H9 (cell line): Measurements from ENCODE around the gene TRANK1. TPM values are rescaled to one million over a fixed set of nuclear protein-coding genes. Genes with fewer than 3 reads are reported as not detected.

Experiments
- DNase-seq: peaks from one replicate; pipeline ENCODE4 v3.0.0-alpha.2; 2017
- H2AFZ ChIP-seq: one replicate; pipeline ENCODE4 v1.6.1; 2013; ENCODE audit warnings: mild to moderate bottlenecking, low read length, control low read depth, moderate library complexity
- H2AK5ac ChIP-seq: 2 replicates; pipeline ENCODE4 v1.6.1; 2013; ENCODE audit warnings: low read length, control low read depth, mixed read lengths; ENCODE audit not compliant: insufficient read length
- H2BK120ac ChIP-seq: one replicate; pipeline ENCODE4 v1.6.1; 2013; ENCODE audit warnings: low read depth, mild to moderate bottlenecking, low read length, control low read depth, inconsistent platforms; ENCODE audit not compliant: poor library complexity, severe bottlenecking
- H2BK12ac ChIP-seq: 2 replicates; pipeline ENCODE4 v1.6.1; 2013; ENCODE audit warnings: low read length, control low read depth, mixed read lengths, low read depth; ENCODE audit not compliant: insufficient read length
- H2BK15ac ChIP-seq: 2 replicates; pipeline ENCODE4 v1.6.1; 2013; ENCODE audit warnings: low read depth, low read length, control low read depth
- H2BK20ac ChIP-seq: one replicate; pipeline ENCODE4 v1.6.1; 2013; ENCODE audit warnings: low read depth, mild to moderate bottlenecking, low read length, control low read depth, inconsistent platforms; ENCODE audit not compliant: poor library complexity, severe bottlenecking
- H2BK5ac ChIP-seq: 2 replicates; pipeline ENCODE4 v1.6.1; 2013; ENCODE audit warnings: low read length, control low read depth, mixed read lengths; ENCODE audit not compliant: insufficient read length
- H3K14ac ChIP-seq: 2 replicates; pipeline ENCODE4 v1.6.1; 2013; ENCODE audit warnings: low read length, control low read depth; ENCODE audit not compliant: insufficient read depth
- H3K18ac ChIP-seq: 2 replicates; pipeline ENCODE4 v1.6.1; 2013; ENCODE audit warnings: low read depth, mild to moderate bottlenecking, mixed read lengths, low read length, control low read depth; ENCODE audit not compliant: insufficient read length
- H3K23ac ChIP-seq: 2 replicates; pipeline ENCODE4 v1.6.1; 2013; ENCODE audit warnings: low read length, control low read depth, mixed read lengths, low read depth; ENCODE audit not compliant: insufficient read length
- H3K23me2 ChIP-seq: 2 replicates; pipeline ENCODE4 v1.6.1; 2013; ENCODE audit warnings: low read depth, mild to moderate bottlenecking, mixed read lengths, low read length, control low read depth; ENCODE audit not compliant: insufficient read length, poor library complexity, severe bottlenecking
- H3K27ac ChIP-seq: 2 replicates; pipeline ENCODE4 v1.5.1; 2013; ENCODE audit warnings: low read length, control low read depth, mixed read lengths, low read depth; ENCODE audit not compliant: insufficient read length
- H3K27me3 ChIP-seq: 2 replicates; pipeline ENCODE4 v1.6.1; 2013; ENCODE audit warnings: low read length, control low read depth, inconsistent platforms; ENCODE audit not compliant: insufficient read depth
- H3K4ac ChIP-seq: 2 replicates; pipeline ENCODE4 v1.6.1; 2013; ENCODE audit warnings: low read depth, mild to moderate bottlenecking, control low read depth, inconsistent platforms, low read length, moderate library complexity
- H3K4me1 ChIP-seq: 2 replicates; pipeline ENCODE4 v1.6.1; 2013; ENCODE audit warnings: low read length, control low read depth, inconsistent platforms; ENCODE audit not compliant: insufficient read depth
- H3K4me2 ChIP-seq: 2 replicates; pipeline ENCODE4 v1.6.1; 2013; ENCODE audit warnings: low read length, control low read depth, mixed read lengths; ENCODE audit not compliant: insufficient read length, insufficient read depth
- H3K56ac ChIP-seq: 2 replicates; pipeline ENCODE4 v1.6.1; 2013; ENCODE audit warnings: low read depth, mild to moderate bottlenecking, mixed read lengths, low read length, control low read depth; ENCODE audit not compliant: insufficient read length
- H3K79me1 ChIP-seq: 2 replicates; pipeline ENCODE4 v1.6.1; 2013; ENCODE audit warnings: low read depth, mild to moderate bottlenecking, moderate library complexity, low read length, control low read depth, inconsistent platforms; ENCODE audit not compliant: insufficient read depth, poor library complexity, severe bottlenecking
- H3K79me2 ChIP-seq: 2 replicates; pipeline ENCODE4 v1.6.1; 2013; ENCODE audit warnings: low read length, control low read depth, inconsistent platforms; ENCODE audit not compliant: insufficient read depth
- H3K9ac ChIP-seq: 2 replicates; pipeline ENCODE4 v1.6.1; 2013; ENCODE audit warnings: low read length, control low read depth, mixed read lengths; ENCODE audit not compliant: insufficient read length; ENCODE audit errors: extremely low read depth
- H3K9me3 ChIP-seq: one replicate; pipeline ENCODE4 v1.6.1; 2013; ENCODE audit warnings: low read depth, low read length, inconsistent platforms; ENCODE audit not compliant: control insufficient read depth
- H3T11ph ChIP-seq: one replicate; pipeline ENCODE4 v1.6.1; 2013; ENCODE audit warnings: mild to moderate bottlenecking, low read length, control low read depth, inconsistent platforms
- H4K20me1 ChIP-seq: one replicate; pipeline ENCODE4 v1.6.1; 2013; ENCODE audit not compliant: control insufficient read depth, insufficient read length, insufficient read depth
- H4K5ac ChIP-seq: 2 replicates; pipeline ENCODE4 v1.6.1; 2013; ENCODE audit warnings: low read depth, mild to moderate bottlenecking, mixed read lengths, low read length, control low read depth; ENCODE audit not compliant: insufficient read length
- H4K8ac ChIP-seq: replicated peaks from 2 replicates; pipeline ENCODE4 v1.6.1; 2013; ENCODE audit warnings: low read length, control low read depth, mixed read lengths, low read depth; ENCODE audit not compliant: insufficient read length
- H4K91ac ChIP-seq: 2 replicates; pipeline ENCODE4 v1.6.1; 2013; ENCODE audit warnings: low read depth, mild to moderate bottlenecking, moderate library complexity, mixed read lengths, low read length, control low read depth; ENCODE audit not compliant: insufficient read length
- H3K27ac Mint-ChIP-seq, 3 experiments: 2 replicates in 2 of 3; 3 replicates in 1 of 3; pipeline ENCODE4 v1.8.0; 2020 to 2021; ENCODE audit warnings: mixed read lengths in 3 of 3, mild to moderate bottlenecking in 1 of 3, moderate library complexity in 1 of 3
- H3K27me3 Mint-ChIP-seq: 2 replicates; pipeline ENCODE4 v1.8.0; 2021; ENCODE audit warnings: low read depth, mild to moderate bottlenecking, moderate library complexity, mixed read lengths
- H3K36me3 Mint-ChIP-seq, 3 experiments: 2 replicates in 2 of 3; 3 replicates in 1 of 3; pipeline ENCODE4 v1.8.0; 2020 to 2021; ENCODE audit warnings: low read depth in 3 of 3, mixed read lengths in 3 of 3; ENCODE audit not compliant: insufficient read depth in 1 of 3
- H3K4me1 Mint-ChIP-seq, 2 experiments: 2 replicates each; pipeline ENCODE4 v1.8.0; 2020; ENCODE audit warnings: mixed read lengths in 2 of 2
- H3K4me3 Mint-ChIP-seq, 2 experiments: 2 replicates in 1 of 2; 3 replicates in 1 of 2; pipeline ENCODE4 v1.8.0; 2020 to 2021; ENCODE audit warnings: mild to moderate bottlenecking in 2 of 2, mixed read lengths in 2 of 2, moderate library complexity in 1 of 2
- H3K9me3 Mint-ChIP-seq, 2 experiments: 2 replicates in 1 of 2; 3 replicates in 1 of 2; pipeline ENCODE4 v1.8.0; 2020; ENCODE audit warnings: mild to moderate bottlenecking in 2 of 2, mixed read lengths in 2 of 2, moderate library complexity in 1 of 2
- WGBS: extraction: QIAGEN DNeasy Blood & Tissue Kit; methylation state at CpG from one replicate; pipeline ENCODE4 v1.1.7; 2013; ENCODE audit warnings: missing lambda C conversion rate, low lambda C conversion rate, mixed read lengths; ENCODE audit not compliant: insufficient read length; ENCODE audit errors: extremely low coverage; 5-methylcytosine and 5-hydroxymethylcytosine counted together
- total RNA-seq: library from RNA; stranded (reverse); gene quantifications from 2 replicates; pipeline ENCODE4 v1.2.1, GENCODE V29; 2021
- TF ChIP-seq, protein P1 (sequence below): fragments of 200-600 bp; sonication (generic); conservative IDR thresholded peaks from 3 replicates; pipeline ENCODE4 v1.8.0; 2021; ENCODE audit warnings: antibody characterized with exemption, mild to moderate bottlenecking

TRANK1 gene
- total RNA-seq, 1 experiment from 2014 or later, result 5.9 TPM

DNA sequence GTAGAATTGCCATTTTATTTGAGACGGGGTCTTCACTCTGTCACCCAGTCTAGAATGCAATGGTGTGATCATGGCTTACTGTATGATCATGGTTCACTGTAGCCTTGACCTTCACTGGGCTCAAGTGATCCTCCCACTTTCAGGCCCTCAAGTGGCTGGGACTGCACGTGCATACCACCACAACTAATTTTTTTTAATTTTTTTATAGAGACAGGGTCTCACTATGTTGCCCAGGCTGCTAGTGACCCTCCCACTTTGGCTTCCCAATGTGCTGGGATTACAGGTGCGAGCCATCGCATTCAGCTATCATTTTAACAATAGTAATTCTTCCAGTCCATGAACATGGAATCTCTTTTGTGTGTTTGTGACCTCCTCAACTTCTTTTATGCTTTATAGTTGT lies 36.2 kb upstream of the TRANK1 start:
- no CpG with 5 or more reads among the region's 4 CpGs for WGBS
- no peak overlapping the region for H3K56ac ChIP-seq

More for the DNA sequence above, 36.2 kb upstream of the TRANK1 start:
- Histone ChIP-seq H3K9ac (no peak overlapping the region), H3K4me1 (no peaks in the 10 kb centered on the region), H2BK120ac (no peak overlapping the region), H2BK5ac (no peak overlapping the region), H3K4me2 (no peak overlapping the region), H3K9me3 (no peaks in the 10 kb centered on the region), H3K23ac (no peak overlapping the region), H3K79me2 (no peaks in the 10 kb centered on the region), H2AK5ac (no peak overlapping the region), H3K14ac (no peak overlapping the region), H3K23me2 (no peaks in the 10 kb centered on the region), H4K91ac (no peak overlapping the region), H3K27me3 (no peaks in the 10 kb centered on the region), H3K27ac (no peak overlapping the region), H3K79me1 (no peaks in the 10 kb centered on the region), H4K20me1 (peaks cover 3% of the 10 kb centered on the region), H3T11ph (no peak overlapping the region), H4K8ac (no peak overlapping the region), H3K4ac (no peak overlapping the region), H2AFZ (no peak overlapping the region), H2BK12ac (no peak overlapping the region), H3K18ac (no peak overlapping the region), H2BK20ac (no peak overlapping the region), H2BK15ac (no peak overlapping the region), H4K5ac (no peak overlapping the region)
- H3K4me3 Mint-ChIP-seq, result no peak overlapping the region
- no peaks in the 10 kb centered on the region for H3K4me1 Mint-ChIP-seq
- H3K27ac Mint-ChIP-seq, result no peak overlapping the region
- H3K27me3 Mint-ChIP-seq, result peaks cover 2% of the 10 kb centered on the region
- H3K36me3 Mint-ChIP-seq, result peaks cover 36 to 79% (median 62%) of the 10 kb centered on the region in 3 experiments
- TF ChIP-seq, protein P1, sequence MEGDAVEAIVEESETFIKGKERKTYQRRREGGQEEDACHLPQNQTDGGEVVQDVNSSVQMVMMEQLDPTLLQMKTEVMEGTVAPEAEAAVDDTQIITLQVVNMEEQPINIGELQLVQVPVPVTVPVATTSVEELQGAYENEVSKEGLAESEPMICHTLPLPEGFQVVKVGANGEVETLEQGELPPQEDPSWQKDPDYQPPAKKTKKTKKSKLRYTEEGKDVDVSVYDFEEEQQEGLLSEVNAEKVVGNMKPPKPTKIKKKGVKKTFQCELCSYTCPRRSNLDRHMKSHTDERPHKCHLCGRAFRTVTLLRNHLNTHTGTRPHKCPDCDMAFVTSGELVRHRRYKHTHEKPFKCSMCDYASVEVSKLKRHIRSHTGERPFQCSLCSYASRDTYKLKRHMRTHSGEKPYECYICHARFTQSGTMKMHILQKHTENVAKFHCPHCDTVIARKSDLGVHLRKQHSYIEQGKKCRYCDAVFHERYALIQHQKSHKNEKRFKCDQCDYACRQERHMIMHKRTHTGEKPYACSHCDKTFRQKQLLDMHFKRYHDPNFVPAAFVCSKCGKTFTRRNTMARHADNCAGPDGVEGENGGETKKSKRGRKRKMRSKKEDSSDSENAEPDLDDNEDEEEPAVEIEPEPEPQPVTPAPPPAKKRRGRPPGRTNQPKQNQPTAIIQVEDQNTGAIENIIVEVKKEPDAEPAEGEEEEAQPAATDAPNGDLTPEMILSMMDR, result no peak
- DNase-seq, result no peak
- H3K9me3 Mint-ChIP-seq, result peaks cover 25 to 49% of the 10 kb centered on the region in 2 experiments
